HEK293T (cell line): ENCODE measurements around the gene PGA4.

Experiments used
- CTCF ChIA-PET: fragments of 350-600 bp; formaldehyde crosslinking; extraction: SDS; loops from one replicate; lab custom pipeline; 2021; ENCODE audit warnings: antibody characterized with exemption, inconsistent platforms; lab: Yijun Ruan, JAX
- POLR2A ChIA-PET: fragments of 350-600 bp; formaldehyde crosslinking; extraction: SDS; loops from one replicate; lab custom pipeline; 2020; ENCODE audit warnings: antibody characterized with exemption, inconsistent platforms; lab: Yijun Ruan, JAX
- DNase-seq: peaks from one replicate; pipeline ENCODE4 v3.0.0; 2012; ENCODE audit warnings: mixed read lengths; ENCODE audit errors: extremely low spot score
- CTBP1 ChIP-seq: fragments of 450-650 bp; IDR thresholded peaks from 2 replicates; pipeline ENCODE4 v1.6.1; 2016; ENCODE audit warnings: borderline replicate concordance
- PKNOX1 ChIP-seq: fragments of 450-650 bp; IDR thresholded peaks from 2 replicates; pipeline ENCODE4 v1.6.1; 2016
- TARDBP ChIP-seq: fragments of 450-650 bp; IDR thresholded peaks from 2 replicates; pipeline ENCODE4 v1.6.1; 2016
- ZNF384 ChIP-seq: fragments of 450-650 bp; IDR thresholded peaks from 2 replicates; pipeline ENCODE4 v1.6.1; 2016

The PGA4 gene

GRCh38 chr11:61280883-61281580 is 58.9 kb downstream of the PGA4 start:
- no peak for DNase-seq
- TF ChIP-seq TARDBP (no peak), CTBP1 (no peak), ZNF384 (no peak), PKNOX1 (no peak)
- ChIA-PET CTCF (interaction anchor here (0.6 to 1.7 kb wide), 2 partner anchors 55 to 150 kb away, joined by 3 read pairs; no protein-coding TSS in a partner anchor), POLR2A (interaction anchor here (1.2 to 1.5 kb wide), 2 partner anchors 13 to 81 kb away, joined by 4 to 5 read pairs; partner anchors contain the start of genes CYB561A3 and TMEM138)
